OCI-LY7 (cell line): ENCODE results near the gene AMIGO2. TPM values are rescaled to one million over a fixed set of nuclear protein-coding genes. Genes with fewer than 3 reads are reported as not detected.
"Not testable (repeated sequence)": the region's sequence is repeated elsewhere in the genome, so short reads cannot be mapped to it uniquely, and the experiment has no call there.

Experiments used
- BruUV-seq: library from RNA; stranded (reverse); fragments of 400-500 nt; replicated peaks from 2 replicates; lab custom pipeline; 2021; lab: Mats Ljungman, UMichigan
- CTCF ChIA-PET: fragments of 300-600 bp; sonication (Branson Sonifier 250); formaldehyde crosslinking; loops from one replicate; lab custom pipeline; 2022; ENCODE audit warnings: antibody characterized with exemption; ENCODE audit not compliant: unreplicated experiment; lab: Charles Lee
- POLR2A ChIA-PET: fragments of 300-600 bp; sonication (Branson Sonifier 250); formaldehyde crosslinking; loops from one replicate; lab custom pipeline; 2022; ENCODE audit warnings: antibody characterized with exemption; lab: Charles Lee
- DNase-seq: peaks from one replicate; pipeline ENCODE4 v3.0.0-alpha.2; 2015; ENCODE audit warnings: low spot score
- H2AFZ ChIP-seq: fragments of 200-600 bp; sonication (generic), shearing (Covaris generic); 2 replicates; pipeline ENCODE4 v1.6.1; 2014; ENCODE audit warnings: mild to moderate bottlenecking, antibody characterized with exemption, low read length, moderate library complexity
- H3K27ac ChIP-seq: fragments of 200-600 bp; sonication (generic); 2 replicates; pipeline ENCODE4 v1.5.1; 2014; ENCODE audit warnings: mixed run types, low read depth, mild to moderate bottlenecking, moderate library complexity, low read length, inconsistent platforms; ENCODE audit not compliant: poor library complexity, severe bottlenecking
- H3K36me3 ChIP-seq: fragments of 200-600 bp; sonication (generic); 2 replicates; pipeline ENCODE4 v1.6.1; 2014; ENCODE audit warnings: mild to moderate bottlenecking, antibody characterized with exemption, low read length, moderate library complexity, mixed read lengths; ENCODE audit not compliant: insufficient read depth
- H3K4me1 ChIP-seq: fragments of 200-600 bp; sonication (generic); 2 replicates; pipeline ENCODE4 v1.5.1; 2014; ENCODE audit warnings: mild to moderate bottlenecking, low read length; ENCODE audit not compliant: insufficient read depth, poor library complexity, severe bottlenecking
- H3K4me2 ChIP-seq: fragments of 200-600 bp; sonication (generic); 2 replicates; pipeline ENCODE4 v1.6.1; 2014; ENCODE audit warnings: mild to moderate bottlenecking, low read length
- H3K4me3 ChIP-seq: fragments of 200-600 bp; sonication (generic); 2 replicates; pipeline ENCODE4 v1.5.1; 2014; ENCODE audit warnings: mild to moderate bottlenecking, low read depth, low read length; ENCODE audit not compliant: poor library complexity, severe bottlenecking
- H3K79me2 ChIP-seq: fragments of 200-600 bp; sonication (generic); 2 replicates; pipeline ENCODE4 v1.6.1; 2016; ENCODE audit warnings: low read depth, mild to moderate bottlenecking, low read length, moderate library complexity, mixed read lengths; ENCODE audit not compliant: insufficient read depth
- H3K9me2 ChIP-seq: fragments of 200-600 bp; sonication (generic); 2 replicates; pipeline ENCODE4 v1.6.1; 2016; ENCODE audit warnings: mild to moderate bottlenecking, low read length, mixed read lengths; ENCODE audit not compliant: insufficient read depth
- H3K9me3 ChIP-seq: fragments of 200-600 bp; sonication (generic); 2 replicates; pipeline ENCODE4 v1.6.1; 2014; ENCODE audit warnings: mild to moderate bottlenecking, mixed run types, low read length, mixed read lengths
- H4K20me1 ChIP-seq: fragments of 200-600 bp; sonication (generic); 2 replicates; pipeline ENCODE4 v1.6.1; 2014; ENCODE audit warnings: mild to moderate bottlenecking, antibody characterized with exemption, low read length, moderate library complexity, mixed read lengths; ENCODE audit not compliant: insufficient read depth
- CTCF ChIP-seq: fragments of 200-600 bp; sonication (generic); conservative IDR thresholded peaks from 2 replicates; pipeline ENCODE4 v1.5.1; 2014; ENCODE audit warnings: mild to moderate bottlenecking, antibody characterized with exemption, low read length, moderate library complexity, mixed read lengths
- EZH2phosphoT487 ChIP-seq: fragments of 200-600 bp; sonication (generic); IDR thresholded peaks from 2 replicates; pipeline ENCODE4 v1.6.1; 2018; ENCODE audit warnings: low read depth, borderline replicate concordance, mild to moderate bottlenecking, mixed run types, antibody characterized with exemption, low read length, moderate library complexity, mixed read lengths
- intact Hi-C: fragments of 100-400 bp; cut with micrococcal nuclease; formaldehyde crosslinking; loops from one replicate; pipeline ENCODE4 v1.10.0; 2022; ENCODE audit not compliant: unreplicated experiment
- total RNA-seq, 2 experiments: library from RNA; depleted of rRNA in 1 of 2; stranded (reverse); fragments of >200 nt in 1 of 2; shearing (Covaris generic) in 1 of 2; gene quantifications; 2 replicates each; pipeline ENCODE4 v1.2.3, GENCODE V29; 2014 to 2022

AMIGO2 gene
- total RNA-seq, 2 experiments from 2014 or later, result not detected

GRCh38 chr12:47052274-47052673, 27.5 kb downstream of the AMIGO2 start:
- Histone ChIP-seq H3K9me3 (no peaks in the 10 kb centered on the region), H3K36me3 (no peaks in the 10 kb centered on the region), H3K4me1 (no peaks in the 10 kb centered on the region), H2AFZ (no peak overlapping the region), H3K4me3 (no peak overlapping the region), H3K4me2 (no peak overlapping the region), H4K20me1 (no peaks in the 10 kb centered on the region), H3K79me2 (no peaks in the 10 kb centered on the region), H3K9me2 (no peaks in the 10 kb centered on the region), H3K27ac (no peak overlapping the region)
- no peak for DNase-seq
- ChIA-PET CTCF (no interaction called here), POLR2A (interaction anchor here (0.7 to 1.3 kb wide), 3 partner anchors 10 to 280 kb away, joined by 3 to 4 read pairs (median 3); no protein-coding TSS in a partner anchor)
- intact Hi-C loops, result no loop called here
- TF ChIP-seq EZH2phosphoT487, result no peak
- no peak for TF ChIP-seq CTCF
- no TSS peak for BruUV-seq

GRCh38 chr12:47051291-47051690, 28.5 kb downstream of the AMIGO2 start:
- H2AFZ ChIP-seq, H3K4me1 ChIP-seq, H3K4me3 ChIP-seq, H3K36me3 ChIP-seq, BruUV-seq, H3K9me2 ChIP-seq, intact Hi-C loops, H3K4me2 ChIP-seq, H4K20me1 ChIP-seq, H3K9me3 ChIP-seq, H3K79me2 ChIP-seq, CTCF ChIA-PET, H3K27ac ChIP-seq, POLR2A ChIA-PET: not testable (repeated sequence)
- DNase-seq, result peak; percentile 9

- no peaks in the 10 kb centered on the region for H3K9me2 ChIP-seq
- CTCF ChIA-PET, result no interaction called here
- no peaks in the 10 kb centered on the region for H3K79me2 ChIP-seq
- H3K27ac ChIP-seq, result no peak overlapping the region
- no peak overlapping the region for H3K4me3 ChIP-seq
- POLR2A ChIA-PET, result no interaction called here
- no peaks in the 10 kb centered on the region for H4K20me1 ChIP-seq
- BruUV-seq, result no TSS peak
- intact Hi-C loops, result no loop called here
- no peaks in the 10 kb centered on the region for H3K9me3 ChIP-seq
- no peak overlapping the region for H2AFZ ChIP-seq
- H3K4me1 ChIP-seq, result no peaks in the 10 kb centered on the region
- H3K4me2 ChIP-seq, result no peak overlapping the region
- H3K36me3 ChIP-seq, result no peaks in the 10 kb centered on the region
- TF ChIP-seq EZH2phosphoT487 (no peak), CTCF (no peak)
- DNase-seq, result no peak
Measured at GRCh38 chr12:47048541-47048940, 31.2 kb downstream of the AMIGO2 start.
